Astrocyte (in vitro differentiated cells and primary cell): ENCODE results near the gene ASH1L. TPM values are rescaled to one million over a fixed set of nuclear protein-coding genes. Genes with fewer than 3 reads are reported as not detected.
A peak's percentile ranks its signal among the peaks of the same experiment; 100 is the strongest.
"Not testable (repeated sequence)": the region's sequence is repeated elsewhere in the genome, so short reads cannot be mapped to it uniquely, and the experiment has no call there.

Experiments
- DNase-seq: peaks from one replicate; pipeline ENCODE4 v3.0.0-alpha.2; 2010; ENCODE audit warnings: low read depth
- FAIRE-seq: peaks from 2 replicates; lab custom pipeline; 2011; peaks lifted over from hg19 to GRCh38; lab: Jason Lieb, UNC
- H2AFZ ChIP-seq: 2 replicates; pipeline ENCODE4 v1.6.0; 2012; ENCODE audit warnings: low read depth, low read length, inconsistent platforms
- H3K27ac ChIP-seq: 2 replicates; pipeline ENCODE4 v1.5.1; 2011; ENCODE audit warnings: low read depth, low read length, inconsistent platforms
- H3K27me3 ChIP-seq: 2 replicates; pipeline ENCODE4 v1.6.0; 2011; ENCODE audit warnings: low read length, inconsistent platforms; ENCODE audit not compliant: insufficient read depth
- H3K36me3 ChIP-seq: 2 replicates; pipeline ENCODE4 v1.5.1; 2011; ENCODE audit warnings: low read length, inconsistent platforms; ENCODE audit not compliant: insufficient read depth
- H3K4me1 ChIP-seq: 2 replicates; pipeline ENCODE4 v1.5.1; 2011; ENCODE audit warnings: low read length, inconsistent platforms; ENCODE audit not compliant: insufficient read depth
- H3K4me2 ChIP-seq: 2 replicates; pipeline ENCODE4 v1.6.0; 2012; ENCODE audit warnings: low read length, inconsistent platforms
- H3K4me3 ChIP-seq: 2 replicates; pipeline ENCODE4 v1.5.1; 2011; ENCODE audit warnings: low read depth, mild to moderate bottlenecking, low read length, inconsistent platforms; ENCODE audit not compliant: insufficient read depth
- H3K79me2 ChIP-seq: 2 replicates; pipeline ENCODE4 v1.6.0; 2012; ENCODE audit warnings: mild to moderate bottlenecking, low read length, inconsistent platforms; ENCODE audit not compliant: insufficient read depth
- H3K9ac ChIP-seq: 2 replicates; pipeline ENCODE4 v1.6.0; 2012; ENCODE audit warnings: mild to moderate bottlenecking, low read length, inconsistent platforms
- H3K9me3 ChIP-seq: 2 replicates; pipeline ENCODE4 v1.5.1; 2012; ENCODE audit warnings: low read depth, mild to moderate bottlenecking, low read length, inconsistent platforms; ENCODE audit not compliant: insufficient read depth
- H4K20me1 ChIP-seq: 2 replicates; pipeline ENCODE4 v1.6.0; 2012; ENCODE audit warnings: low read length, inconsistent platforms; ENCODE audit not compliant: insufficient read depth
- H3K27ac Mint-ChIP-seq: one replicate; pipeline ENCODE4 v1.8.0; 2021; ENCODE audit warnings: mild to moderate bottlenecking, mixed read lengths; ENCODE audit not compliant: unreplicated experiment
- H3K27me3 Mint-ChIP-seq: one replicate; pipeline ENCODE4 v1.8.0; 2021; ENCODE audit warnings: low read depth, mixed read lengths; ENCODE audit not compliant: unreplicated experiment
- H3K36me3 Mint-ChIP-seq: one replicate; pipeline ENCODE4 v1.8.0; 2021; ENCODE audit warnings: low read depth, mixed read lengths; ENCODE audit not compliant: unreplicated experiment
- H3K4me1 Mint-ChIP-seq: one replicate; pipeline ENCODE4 v1.8.0; 2021; ENCODE audit warnings: low read depth, mixed read lengths; ENCODE audit not compliant: unreplicated experiment
- H3K4me3 Mint-ChIP-seq: one replicate; pipeline ENCODE4 v1.8.0; 2021; ENCODE audit warnings: mild to moderate bottlenecking, moderate library complexity, mixed read lengths; ENCODE audit not compliant: unreplicated experiment
- H3K9me3 Mint-ChIP-seq: one replicate; pipeline ENCODE4 v1.8.0; 2021; ENCODE audit warnings: mild to moderate bottlenecking, mixed read lengths; ENCODE audit not compliant: unreplicated experiment
- CTCF ChIP-seq: IDR thresholded peaks from 2 replicates; pipeline ENCODE4 v1.5.1; 2011; ENCODE audit warnings: low read depth, mild to moderate bottlenecking, inconsistent platforms, low read length, moderate library complexity; ENCODE audit not compliant: insufficient read depth
- EZH2 ChIP-seq: IDR thresholded peaks from 2 replicates; pipeline ENCODE4 v1.6.1; 2012; ENCODE audit warnings: mild to moderate bottlenecking, low read length, inconsistent platforms; ENCODE audit not compliant: insufficient read depth
- total RNA-seq: library from RNA; stranded (reverse); gene quantifications from 2 replicates; pipeline ENCODE4 v1.2.1, GENCODE V29; 2021

Gene ASH1L
- total RNA-seq, 1 donor from 2014 or later = 31.1 TPM

- Mint-ChIP-seq H3K27ac (no peak overlapping the region), H3K4me1 (peaks cover 1% of the 10 kb centered on the region), H3K9me3 (peaks cover 1% of the 10 kb centered on the region), H3K36me3 (peaks cover 4% of the 10 kb centered on the region), H3K27me3 (no peaks in the 10 kb centered on the region), H3K4me3 (no peak overlapping the region)
- Histone ChIP-seq H3K79me2 (peaks cover 91% of the 10 kb centered on the region), H3K27ac (no peak overlapping the region), H2AFZ (no peak overlapping the region), H3K4me1 (no peaks in the 10 kb centered on the region), H4K20me1 (peaks cover 62% of the 10 kb centered on the region), H3K4me3 (no peak overlapping the region), H3K9me3 (no peaks in the 10 kb centered on the region), H3K4me2 (no peak overlapping the region), H3K27me3 (no peaks in the 10 kb centered on the region), H3K36me3 (peaks cover 2% of the 10 kb centered on the region), H3K9ac (no peak overlapping the region)
- DNase-seq (no peak), FAIRE-seq (no peak)
- TF ChIP-seq CTCF (no peak), EZH2 (no peak)
These were observed 47.9 kb downstream of the ASH1L start for GRCh38 chr1:155514582-155515187.

DNA sequence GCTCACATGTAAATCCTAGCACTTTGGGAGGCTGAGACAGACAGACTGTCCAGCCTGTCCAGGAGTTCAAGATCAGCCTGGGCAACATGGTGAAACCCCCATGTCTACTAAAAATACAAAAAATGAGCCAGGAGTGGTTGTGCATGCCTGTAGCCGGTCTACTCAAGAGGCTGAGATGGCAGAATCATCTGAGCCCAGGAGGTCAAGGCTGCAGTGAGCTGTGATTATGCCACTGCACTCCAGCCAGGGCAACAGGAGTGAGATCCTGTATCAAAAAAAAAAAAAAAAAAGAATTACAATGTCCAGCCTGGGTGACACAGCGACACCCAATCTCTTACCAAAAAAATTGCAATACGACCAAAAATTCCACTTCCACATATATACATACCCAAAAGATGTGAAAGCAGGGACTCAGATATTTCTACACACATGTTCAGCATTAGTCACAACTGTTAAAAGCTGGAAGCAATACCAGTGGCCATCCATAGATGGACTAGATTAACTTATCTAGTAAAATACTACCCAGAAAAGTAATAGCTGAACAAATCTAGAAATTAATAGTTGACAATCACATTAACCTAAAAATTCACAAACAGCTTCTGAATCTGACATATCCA is 49.2 kb downstream of the ASH1L start:
- FAIRE-seq (no peak), DNase-seq (peak; percentile 41)
- H3K27ac Mint-ChIP-seq = no peak overlapping the region
- no peaks in the 10 kb centered on the region for H3K27me3 Mint-ChIP-seq
- H3K4me3 Mint-ChIP-seq = no peak overlapping the region
- peaks cover 1% of the 10 kb centered on the region for H3K4me1 Mint-ChIP-seq
- peaks cover 4% of the 10 kb centered on the region for H3K36me3 Mint-ChIP-seq
- Histone ChIP-seq H3K27ac (no peak overlapping the region), H2AFZ (no peak overlapping the region), H3K9ac (no peak overlapping the region), H3K36me3 (no peaks in the 10 kb centered on the region), H4K20me1 (peaks cover 67% of the 10 kb centered on the region), H3K4me1 (no peaks in the 10 kb centered on the region), H3K9me3 (no peaks in the 10 kb centered on the region), H3K27me3 (no peaks in the 10 kb centered on the region), H3K4me2 (no peak overlapping the region), H3K79me2 (peaks cover 95% of the 10 kb centered on the region), H3K4me3 (no peak overlapping the region)
- peaks cover 1% of the 10 kb centered on the region for H3K9me3 Mint-ChIP-seq
- TF ChIP-seq EZH2 (no peak), CTCF (no peak)

DNA sequence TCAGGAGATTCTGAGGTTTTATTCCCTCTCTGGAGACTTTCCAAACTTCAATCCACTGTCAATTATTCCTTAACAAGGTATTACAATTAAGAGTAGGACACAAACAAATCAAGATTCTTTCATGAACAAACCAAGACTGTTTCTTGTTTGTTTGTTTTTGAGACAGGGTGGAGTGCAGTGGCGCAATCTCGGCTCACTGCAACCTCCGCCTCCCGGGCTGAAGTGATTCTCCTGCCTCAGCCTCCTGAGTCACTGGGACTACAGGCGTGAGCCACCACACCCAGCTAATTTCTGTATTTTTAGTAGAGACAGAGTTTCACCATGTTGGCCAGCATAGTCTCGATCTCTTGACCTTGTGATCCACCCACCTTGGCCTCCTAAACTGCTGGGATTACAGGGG is 51.2 kb downstream of the ASH1L start:
- not testable (repeated sequence) for FAIRE-seq, H3K9me3 ChIP-seq, H3K9ac ChIP-seq, H3K36me3 Mint-ChIP-seq, DNase-seq, H3K36me3 ChIP-seq, H3K9me3 Mint-ChIP-seq, H3K27me3 ChIP-seq, H3K27me3 Mint-ChIP-seq, H3K27ac ChIP-seq, H3K4me3 Mint-ChIP-seq, H3K4me1 ChIP-seq, H3K4me1 Mint-ChIP-seq, H2AFZ ChIP-seq, H3K4me3 ChIP-seq, H3K4me2 ChIP-seq, H3K27ac Mint-ChIP-seq
- Histone ChIP-seq H3K79me2 (peaks cover 98% of the 10 kb centered on the region), H4K20me1 (peaks cover 72% of the 10 kb centered on the region)
